DOHH2 (cell line): ENCODE results near the gene ZNF813.

Source experiments
- CTCF ChIP-seq: fragments of 200-600 bp; sonication (generic); IDR thresholded peaks from one replicate; pipeline ENCODE4 v1.5.1; 2014; ENCODE audit warnings: antibody characterized with exemption, mild to moderate bottlenecking, low read depth, low read length; ENCODE audit not compliant: poor library complexity, severe bottlenecking
- EZH2phosphoT487 ChIP-seq: fragments of 200-600 bp; sonication (generic); IDR thresholded peaks from 2 replicates; pipeline ENCODE4 v1.6.1; 2017; ENCODE audit warnings: borderline replicate concordance, mild to moderate bottlenecking, antibody characterized with exemption, low read length, moderate library complexity, mixed read lengths

- TF ChIP-seq CTCF: no peak
- TF ChIP-seq EZH2phosphoT487: no peak
These were observed 64.8 kb downstream of the ZNF813 start for GRCh38 chr19:53532362-53532761.
